ENCODE results near the gene FXYD6.

Gene FXYD6

DNA sequence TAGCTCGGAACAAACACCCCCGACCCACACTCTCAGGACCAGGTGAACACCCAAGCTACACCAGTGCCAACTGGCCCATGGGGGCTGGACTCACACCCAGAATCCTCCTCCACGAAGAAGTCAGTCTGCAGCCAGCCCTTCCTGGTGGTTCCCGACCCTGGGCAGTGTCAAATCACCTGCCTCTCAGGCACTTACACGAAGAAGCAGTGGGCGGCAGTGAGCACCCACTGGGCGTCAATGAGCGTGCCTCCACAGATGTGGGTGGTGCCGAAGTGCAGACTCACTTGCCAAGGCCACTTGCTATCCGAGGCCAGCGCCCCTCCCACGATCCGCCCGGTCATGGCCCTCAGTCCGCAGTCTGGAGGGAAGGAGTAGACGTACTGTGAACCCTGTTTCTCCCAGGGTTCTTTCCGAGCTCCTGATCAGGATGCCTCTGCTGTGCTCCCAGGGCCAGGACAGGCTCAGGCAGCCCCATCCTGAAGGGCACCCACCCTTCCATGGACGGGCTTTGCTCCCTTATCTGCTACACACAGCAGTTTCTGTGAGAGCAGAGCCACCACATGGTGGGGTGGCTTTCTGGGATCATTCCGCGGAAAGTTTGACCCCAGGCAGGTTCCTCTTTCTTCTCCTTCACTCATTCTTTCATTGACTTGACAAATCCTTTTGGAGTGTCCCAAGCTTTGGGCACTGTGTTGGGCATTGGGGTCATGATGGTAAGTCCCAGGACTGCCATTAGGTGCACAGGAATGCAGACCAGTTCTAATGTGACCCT, 33.3 kb upstream of the FXYD6 start:
- no peak for DNase-seq

DNA sequence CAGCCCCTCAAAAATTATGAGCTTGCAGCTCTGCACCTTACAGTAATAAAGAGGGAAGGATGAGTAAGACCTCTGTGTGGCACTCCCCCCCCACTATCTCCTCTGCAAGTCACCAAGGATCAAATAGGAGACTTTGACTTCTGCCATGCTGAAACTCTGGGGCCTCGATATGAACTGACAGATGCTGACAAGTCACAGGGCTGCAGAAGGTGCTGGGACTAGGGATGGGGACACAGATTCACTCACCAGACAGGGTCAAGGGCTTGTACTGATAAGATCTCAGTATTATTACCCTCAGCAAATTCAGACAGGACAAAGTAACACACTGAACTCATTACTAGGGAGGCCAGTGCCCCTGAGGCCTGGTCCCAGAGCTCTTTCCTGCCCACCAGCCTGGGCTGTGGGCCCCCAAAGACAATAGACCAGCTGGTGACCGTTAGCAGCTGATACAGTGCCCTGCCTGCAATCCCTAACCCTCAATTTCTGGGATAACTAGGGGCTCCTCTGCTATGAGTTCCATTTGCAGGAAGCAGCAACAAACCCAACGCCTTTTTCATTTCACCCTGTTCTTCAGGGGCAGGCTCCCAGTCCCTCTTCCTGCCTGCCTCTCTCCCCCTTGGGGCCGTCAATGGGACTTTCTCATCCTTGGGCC, 32.6 kb upstream of the FXYD6 start:
- no peak for DNase-seq

DNA sequence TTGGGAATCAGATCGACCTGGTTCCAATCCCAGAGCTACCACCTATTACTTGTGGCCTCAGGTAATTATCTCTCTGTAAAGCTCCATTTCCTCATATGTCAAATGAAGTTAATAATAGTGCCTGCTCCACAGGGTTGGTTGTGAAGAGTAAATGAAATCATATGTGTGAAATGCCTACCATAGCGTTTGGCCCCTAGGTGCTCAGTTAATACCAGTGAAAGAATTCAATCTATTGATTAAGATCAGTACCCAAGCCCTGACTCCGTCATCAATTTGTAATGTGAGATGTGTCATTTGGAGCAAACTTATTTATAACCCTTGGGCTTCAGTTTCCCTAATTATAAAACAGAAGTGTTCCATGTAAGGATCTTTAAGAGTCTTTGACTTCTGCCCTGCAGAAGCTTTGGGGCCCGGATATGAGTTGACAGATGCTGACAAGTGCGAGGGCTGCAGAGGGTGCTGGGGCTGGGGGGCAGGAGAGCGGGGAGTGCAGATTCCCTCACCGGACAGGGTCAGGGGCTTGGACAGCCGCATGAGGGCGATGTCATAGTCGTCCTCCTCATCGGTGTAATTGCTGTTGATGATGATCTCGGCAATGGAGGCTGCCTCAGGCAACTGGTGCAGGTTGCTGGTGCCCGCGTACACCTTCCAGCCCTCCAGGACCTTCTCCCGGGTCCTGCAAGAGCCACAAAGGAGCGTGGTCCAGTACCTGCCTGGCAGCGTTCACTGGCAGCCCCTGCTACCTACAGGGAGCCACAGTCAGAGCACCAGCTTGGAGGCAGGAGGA, 31.8 kb upstream of the FXYD6 start:
- DNase-seq, result peak; percentile 11

DNA sequence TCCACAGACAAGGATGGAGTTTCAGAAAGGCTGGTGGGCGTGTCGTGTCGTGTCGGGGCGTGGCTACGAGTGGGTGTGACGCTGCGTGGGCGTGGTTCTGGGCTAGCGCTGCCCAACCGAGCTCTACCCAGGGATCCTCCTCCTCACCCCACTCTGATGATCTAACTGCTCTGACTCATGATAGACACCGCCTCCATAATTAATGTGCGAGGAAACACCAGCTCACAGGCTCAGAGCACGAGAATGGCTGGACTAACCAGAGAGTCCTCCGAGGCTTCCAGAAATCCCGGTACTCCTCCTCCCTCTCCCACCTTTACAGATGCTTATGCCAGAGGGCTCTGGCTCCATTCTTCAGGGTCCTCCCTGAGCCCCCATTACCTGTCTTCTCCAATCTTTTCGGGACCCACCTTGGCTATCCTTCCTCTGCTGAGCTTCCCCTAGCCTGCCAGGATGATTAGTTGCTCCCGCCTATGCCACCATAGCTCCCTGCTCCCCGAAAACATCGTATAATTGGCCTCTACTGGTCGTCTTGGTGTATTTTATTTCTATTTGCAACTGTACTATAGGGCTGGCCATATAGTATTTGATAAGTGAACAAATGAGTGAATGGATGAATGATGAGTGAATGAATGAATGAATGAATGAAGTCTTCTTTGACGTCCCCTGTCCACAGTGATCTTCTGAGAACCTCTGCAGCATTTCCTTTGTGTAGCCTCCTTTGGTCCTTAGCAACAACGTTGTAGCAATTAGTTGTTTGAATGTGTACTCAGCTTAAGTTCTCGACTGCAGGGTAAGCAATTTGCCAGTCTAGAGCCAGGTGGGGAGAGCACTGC, 31.0 kb upstream of the FXYD6 start:
- peak; percentile 67 for DNase-seq

DNA sequence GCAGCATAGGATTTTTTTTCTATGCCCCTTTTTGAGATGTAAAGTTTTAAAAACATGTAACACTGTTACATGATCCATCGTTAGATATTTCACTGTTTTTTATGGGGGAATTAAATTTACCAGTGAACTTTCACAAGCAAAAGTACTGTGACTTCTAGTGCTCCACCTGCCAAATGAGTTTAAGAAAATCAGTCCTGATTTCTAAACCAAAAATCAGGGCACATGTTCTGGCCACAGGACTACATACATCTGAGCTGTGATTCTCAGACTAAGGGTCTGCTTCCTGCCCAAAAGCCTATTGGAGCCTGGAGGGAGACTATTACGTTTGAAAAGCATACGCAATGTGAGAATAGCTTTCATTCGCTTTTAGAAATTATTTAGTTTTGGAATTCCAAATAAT, 30.3 kb upstream of the FXYD6 start:
- no peak for DNase-seq

DNA sequence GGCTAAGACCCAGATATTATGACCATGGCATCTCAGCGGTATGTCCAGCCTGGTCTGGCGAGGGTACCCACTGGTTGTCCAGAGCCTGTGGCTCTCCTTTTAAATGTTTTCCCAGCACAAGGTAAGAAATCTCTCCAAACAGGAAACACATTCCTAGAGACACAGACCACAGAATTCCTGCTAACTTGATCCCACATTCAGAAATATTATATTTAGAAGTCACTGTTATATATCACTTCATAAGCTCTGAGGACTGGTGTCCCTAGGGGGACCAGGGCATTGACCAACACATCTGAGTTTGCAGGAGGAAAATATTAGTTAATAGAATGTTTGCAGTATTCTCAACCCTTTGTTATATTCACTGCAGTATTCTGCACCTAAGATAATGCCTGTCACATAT, 29.7 kb upstream of the FXYD6 start:
- no peak for DNase-seq

DNA sequence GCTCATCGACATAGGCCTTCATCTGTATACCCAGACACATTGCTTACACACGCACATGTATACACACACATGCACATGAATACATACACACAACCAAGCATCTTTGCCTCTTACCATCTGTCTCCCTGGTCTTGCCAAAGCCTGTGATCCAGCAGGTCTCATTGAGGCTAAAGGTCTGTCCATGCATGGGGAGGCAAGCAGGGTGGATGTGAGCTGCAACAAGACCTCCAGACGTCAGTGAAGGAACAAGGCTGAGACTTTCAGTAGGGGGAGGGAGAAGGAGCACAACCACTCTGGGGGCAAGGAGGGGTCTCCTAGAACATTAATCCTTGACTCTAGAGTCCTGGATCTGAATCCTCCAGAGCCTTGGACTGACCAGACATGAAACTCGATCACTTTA, 29.1 kb upstream of the FXYD6 start:
- DNase-seq, result no peak

DNA sequence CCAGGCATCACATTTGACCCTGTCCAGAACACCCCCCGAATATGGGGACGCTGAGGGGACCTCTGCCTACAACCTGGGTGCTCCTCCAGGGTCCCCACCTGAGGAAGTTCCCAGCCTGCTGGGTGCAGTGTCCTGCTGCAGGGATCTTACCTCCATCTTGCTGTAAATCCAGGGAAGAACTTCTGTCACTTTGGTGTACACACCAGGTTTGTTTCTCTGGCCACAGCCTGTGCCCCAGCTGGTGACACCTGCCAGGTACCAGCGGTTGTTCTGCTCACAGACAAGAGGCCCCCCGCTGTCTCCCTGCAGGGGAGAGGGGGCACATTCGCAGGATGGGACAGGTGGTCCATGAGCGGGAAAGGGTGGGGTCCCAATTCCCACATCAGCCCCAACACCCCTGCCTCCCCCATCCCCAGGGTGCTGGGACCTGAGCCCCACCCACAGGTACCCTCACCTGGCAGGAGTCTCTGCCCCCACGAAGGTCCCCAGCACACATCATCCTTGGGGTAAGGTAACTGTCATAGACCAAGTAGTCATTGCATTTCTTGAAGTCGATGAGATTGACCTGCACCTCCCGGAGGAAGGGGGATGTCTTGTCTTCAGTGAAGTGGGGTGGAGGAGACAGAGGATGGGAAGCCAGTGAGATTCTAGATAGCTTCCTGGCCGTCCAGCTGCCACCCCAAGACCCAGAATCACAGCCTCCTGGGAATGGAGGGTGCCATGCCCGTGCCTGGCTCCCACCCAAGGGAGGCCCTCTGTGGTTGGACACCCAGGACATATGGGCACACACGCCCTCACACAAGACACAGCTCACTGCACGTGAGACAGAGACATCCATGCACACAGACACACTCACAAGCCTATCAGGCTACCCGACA, 27.3 kb upstream of the FXYD6 start:
- peak; percentile 73 for DNase-seq

DNA sequence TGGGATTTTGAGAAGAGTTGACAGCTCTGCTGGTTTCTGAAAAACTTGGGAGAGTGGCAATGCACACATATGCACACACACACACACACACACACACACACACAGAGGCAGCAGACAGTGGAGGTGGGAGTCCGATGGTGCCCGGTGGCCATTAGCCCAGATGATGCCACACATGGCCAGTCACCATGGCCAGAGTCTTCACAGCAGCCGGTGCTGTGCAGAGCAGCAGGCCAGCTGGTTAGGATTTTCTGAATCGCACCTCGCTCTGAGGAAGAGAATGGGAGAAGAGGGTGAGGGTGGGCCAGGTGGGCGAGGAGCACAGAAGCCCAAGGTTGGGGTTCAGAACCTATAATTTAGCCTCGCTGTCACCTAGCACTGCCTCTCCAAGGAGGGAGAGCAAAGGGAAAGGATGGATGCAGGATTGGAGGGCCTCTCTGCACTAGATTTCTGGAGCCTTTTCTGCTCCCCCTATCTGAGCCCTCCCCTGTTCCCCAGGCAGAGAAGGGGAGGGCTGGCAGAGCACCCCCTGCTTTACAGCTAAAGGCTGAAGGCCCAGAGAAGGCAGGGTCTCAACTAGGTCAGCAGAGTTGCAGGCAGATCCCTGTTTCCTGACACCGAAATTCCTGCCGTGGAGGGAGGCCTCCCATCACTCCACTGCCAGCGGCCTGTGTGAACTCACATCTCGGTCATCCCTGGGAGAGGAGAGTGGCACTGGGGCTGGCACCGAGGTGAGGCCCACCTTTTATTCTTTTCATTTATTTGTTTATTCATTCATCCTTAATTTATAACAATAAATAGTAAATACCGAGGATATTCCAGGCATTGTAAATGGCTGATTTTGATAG, 25.8 kb upstream of the FXYD6 start:
- DNase-seq, result no peak

DNA sequence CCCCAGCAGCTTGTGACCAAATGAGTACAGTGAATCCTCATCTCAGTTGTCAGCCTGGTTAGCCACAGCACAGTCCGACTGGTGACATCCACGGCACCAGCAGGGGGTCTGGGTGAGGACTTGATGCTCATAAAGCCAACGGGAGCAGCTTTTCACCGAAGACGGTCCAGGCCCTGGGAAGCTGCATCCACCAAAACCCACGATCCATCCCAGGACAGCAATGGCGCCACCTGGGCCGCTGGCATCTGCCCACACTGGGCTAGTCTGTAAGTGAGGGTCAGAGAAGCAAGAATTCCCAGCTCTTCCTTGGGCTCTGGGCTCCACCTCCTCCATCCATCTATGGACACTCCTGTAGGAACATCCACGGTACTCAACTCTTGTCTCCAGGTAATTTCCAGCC, 25.1 kb upstream of the FXYD6 start:
- DNase-seq, result no peak

DNA sequence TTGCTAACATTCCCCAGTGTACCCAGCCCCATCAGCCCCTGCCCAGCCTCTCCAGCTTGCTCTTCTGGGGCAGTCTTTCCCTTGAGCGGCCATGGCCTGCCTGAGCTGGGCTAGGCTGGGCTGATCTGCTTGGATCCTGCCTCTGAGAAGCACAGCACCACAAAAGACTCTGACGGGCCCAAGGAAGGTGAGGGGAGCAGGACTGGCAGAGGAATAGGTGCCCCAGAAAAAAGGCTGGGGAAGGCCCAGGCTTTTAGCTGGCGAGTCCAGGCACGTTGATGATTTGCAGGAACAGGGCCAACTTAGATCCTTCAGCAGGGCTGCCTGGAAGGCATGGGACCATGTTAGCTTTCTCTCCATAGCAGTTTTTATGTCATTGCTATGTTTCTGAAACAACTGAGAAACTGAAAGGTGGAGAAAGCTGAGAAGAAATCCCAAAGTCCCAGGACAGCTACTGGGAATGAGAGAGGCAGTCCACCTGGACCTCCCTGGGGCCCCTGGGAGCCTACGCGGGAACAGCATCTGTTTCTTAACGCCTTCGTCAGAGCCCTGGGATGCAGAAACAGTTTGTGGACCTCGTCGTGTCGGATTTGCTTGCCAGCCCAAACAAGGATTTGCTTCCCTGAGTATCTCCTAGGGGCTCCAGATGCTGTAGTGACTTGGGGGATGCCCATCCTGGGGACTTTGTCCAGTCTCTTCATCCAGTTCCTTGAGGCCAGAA, 24.4 kb upstream of the FXYD6 start:
- peak; percentile 38 for DNase-seq

DNA sequence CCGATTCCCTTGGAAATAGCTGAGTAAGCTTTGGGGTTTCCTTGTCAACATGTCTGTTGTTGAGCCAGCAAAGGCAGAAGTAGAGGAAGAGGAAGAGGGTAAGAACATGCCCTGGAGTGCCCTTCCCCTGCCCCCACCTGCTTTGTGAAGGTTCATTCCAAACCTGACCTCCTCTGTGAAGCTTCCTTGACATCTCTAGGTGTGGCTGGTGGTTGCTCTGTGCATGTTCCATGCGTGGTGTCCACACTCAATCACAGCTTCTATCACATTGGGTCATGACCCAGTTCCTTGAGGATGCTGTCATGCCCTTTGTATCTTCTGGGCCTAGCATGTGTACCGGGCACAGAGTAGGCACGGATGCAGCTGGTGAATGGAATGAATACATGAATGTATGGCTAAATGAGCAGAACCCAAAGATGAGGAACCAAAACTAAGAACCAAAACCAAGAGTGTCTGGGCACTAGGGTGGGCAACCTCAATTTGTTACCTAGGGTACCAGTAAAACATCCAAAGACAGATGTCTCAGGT, 23.7 kb upstream of the FXYD6 start:
- DNase-seq, result no peak

DNA sequence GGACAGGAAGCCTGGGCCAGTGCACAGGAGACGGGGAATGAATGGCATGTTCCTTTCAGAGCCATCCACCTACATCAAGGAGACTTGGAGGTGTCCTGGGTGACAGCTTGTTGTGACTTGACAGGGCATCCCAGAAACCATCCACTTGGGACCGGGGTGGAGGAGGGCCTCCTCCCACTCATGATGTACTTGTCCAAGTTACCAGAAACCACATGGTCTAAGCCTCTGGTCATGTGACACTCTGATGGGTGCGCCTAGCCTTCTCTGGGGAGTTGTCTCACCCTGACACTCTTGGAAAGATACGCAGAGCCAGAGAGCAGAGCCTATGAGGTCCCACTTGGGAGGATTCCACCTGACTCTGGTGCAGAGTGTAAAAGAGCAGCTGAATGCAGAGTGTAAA, 21.6 kb upstream of the FXYD6 start:
- DNase-seq, result peak; percentile 43

DNA sequence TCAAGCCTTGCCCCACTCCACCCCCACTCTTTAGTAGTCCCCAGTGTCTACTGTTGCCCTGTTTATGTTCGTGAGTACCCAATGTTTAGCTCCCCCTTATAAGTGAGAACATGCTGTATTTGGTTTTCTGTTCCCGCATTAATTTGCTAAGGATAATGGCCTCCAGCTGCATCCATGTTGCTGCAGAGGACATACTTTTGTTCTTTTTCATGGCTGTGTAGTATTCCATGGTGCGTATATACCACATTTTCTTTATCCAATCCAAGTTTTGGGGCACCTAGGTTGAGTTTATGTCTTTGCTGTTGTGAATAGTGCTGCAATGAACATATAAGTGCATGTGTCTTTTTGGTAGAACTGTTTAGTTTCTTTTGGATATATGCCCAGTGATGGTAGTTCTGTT, 16.2 kb upstream of the FXYD6 start:
- DNase-seq, result no peak

DNA sequence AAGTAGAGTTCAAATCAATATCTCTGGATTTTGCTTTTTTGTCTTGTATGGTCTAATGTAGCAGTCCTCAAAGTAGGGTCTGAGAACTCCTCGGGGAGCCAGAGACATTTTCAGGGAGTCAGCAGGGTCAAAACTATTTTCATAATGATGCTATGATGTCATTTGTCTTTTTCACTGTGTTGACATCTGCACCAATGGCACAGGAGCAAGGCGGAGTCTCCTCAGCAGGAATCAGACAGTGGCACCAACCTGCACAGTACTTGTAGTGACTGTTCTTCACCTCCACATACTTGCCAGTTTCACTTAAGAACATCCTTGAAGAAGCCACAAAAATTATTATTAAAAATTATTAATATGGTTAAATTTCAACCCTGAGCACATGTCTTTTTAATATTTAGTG, 14.9 kb upstream of the FXYD6 start:
- no peak for DNase-seq

DNA sequence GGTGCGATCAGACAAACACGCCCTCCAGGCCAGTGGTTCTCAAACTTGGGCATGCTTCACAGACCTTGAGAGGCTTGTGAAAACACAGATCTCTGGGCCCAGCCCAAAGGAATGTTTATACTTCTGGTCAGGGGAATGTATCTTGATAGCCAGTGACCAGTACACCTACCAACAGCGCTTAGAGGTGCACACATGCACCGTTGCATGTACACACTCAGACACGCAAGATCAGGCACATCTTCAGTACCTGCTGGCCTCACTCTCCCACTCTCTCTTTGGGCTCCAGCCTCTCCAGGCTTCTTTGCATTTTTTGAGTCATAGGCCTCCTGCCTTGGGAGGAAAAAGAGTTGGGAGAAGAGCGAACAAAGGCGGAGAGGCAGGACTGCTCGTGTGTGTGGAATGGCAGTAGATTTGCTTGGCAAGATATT, 11.7 kb upstream of the FXYD6 start:
- no peak for DNase-seq

DNA sequence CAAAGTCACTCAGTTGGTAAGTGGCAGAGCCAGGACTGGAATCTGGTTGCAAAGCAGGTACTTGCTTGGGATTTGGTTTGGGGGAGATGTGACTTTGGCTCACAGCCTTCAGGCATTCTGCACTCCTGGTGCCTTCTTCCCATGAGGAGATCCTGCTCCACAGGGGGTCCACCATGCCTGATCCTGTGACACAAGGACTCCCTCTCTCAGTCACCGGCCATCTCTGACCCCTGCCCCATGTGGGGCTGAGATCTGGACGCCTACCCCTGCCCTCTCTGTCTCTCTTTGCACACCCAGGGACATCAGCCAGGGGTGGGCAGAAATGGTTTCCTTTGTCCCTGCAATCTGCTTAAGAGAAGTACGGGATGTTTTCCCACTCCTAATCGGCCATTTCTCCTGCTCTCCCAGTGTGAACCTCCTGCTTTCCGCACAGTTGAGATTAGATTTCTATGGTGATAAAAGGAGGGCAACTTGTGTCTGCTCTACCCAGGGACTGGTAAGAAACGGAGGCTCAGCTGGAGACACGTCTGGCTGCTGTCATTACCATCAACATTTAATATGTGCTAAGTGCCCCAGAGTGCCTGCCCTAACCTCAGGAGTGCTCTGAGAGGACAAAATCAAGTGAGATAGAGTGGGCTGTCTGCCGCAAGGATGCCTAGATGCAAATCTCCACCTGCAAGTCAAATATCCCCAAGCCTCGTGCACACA, 11.1 kb upstream of the FXYD6 start:
- DNase-seq, result peak; percentile 37

DNA sequence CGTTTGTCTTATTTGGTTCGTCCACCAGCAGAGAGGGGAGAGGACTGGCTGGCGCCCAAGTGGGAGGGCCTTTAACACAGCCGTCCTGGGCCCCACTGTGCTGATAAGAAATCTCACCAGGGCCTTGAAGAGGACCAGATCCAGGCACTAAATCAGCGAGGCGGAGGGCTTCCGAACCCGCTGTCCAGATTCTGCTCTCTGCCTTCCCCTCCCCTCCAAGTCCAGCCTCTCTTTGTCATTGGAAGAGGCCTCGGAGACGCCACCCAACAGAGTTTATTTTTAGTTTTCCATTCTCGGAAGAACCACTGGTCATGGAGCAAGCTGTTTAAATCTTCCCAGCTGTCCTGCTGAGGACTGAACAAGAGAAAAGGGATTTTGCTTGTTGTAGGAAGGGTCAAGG, 9.3 kb upstream of the FXYD6 start:
- no peak for DNase-seq

DNA sequence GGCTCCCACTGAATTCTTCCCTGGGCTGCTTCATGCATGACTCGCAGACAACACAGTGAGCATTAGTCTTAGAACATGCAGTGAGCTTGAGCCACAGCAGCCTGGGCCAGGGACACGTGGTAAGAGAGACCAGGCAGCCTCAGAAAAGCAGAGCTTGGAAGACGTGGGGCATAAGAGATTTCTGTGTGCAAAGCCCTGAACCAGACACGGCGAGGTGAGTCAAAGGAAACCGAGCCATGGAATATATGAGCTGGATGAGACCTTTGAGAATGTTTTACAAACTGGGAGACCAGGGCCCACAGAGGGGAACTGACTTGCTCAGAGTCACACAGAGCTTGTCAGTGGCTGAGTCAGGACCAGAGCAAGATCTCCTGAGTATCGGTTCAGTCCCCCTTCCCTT, 8.5 kb upstream of the FXYD6 start:
- no peak for DNase-seq
